Liver (tissue), 9 donors: ENCODE results near the gene AGBL5. TPM values are rescaled to one million over a fixed set of nuclear protein-coding genes. Genes with fewer than 3 reads are reported as not detected.

Experiments used
- DNase-seq: peaks from one replicate; pipeline ENCODE4 v3.0.0-alpha.2; 2017; ENCODE audit warnings: low spot score
- H3K27ac ChIP-seq, 2 donors: one replicate each; pipeline ENCODE4 v1.7.0; 2013; ENCODE audit warnings: inconsistent platforms in 2 of 2, low read length in 2 of 2, control low read depth in 1 of 2, low read depth in 1 of 2, mild to moderate bottlenecking in 1 of 2
- H3K27me3 ChIP-seq, 4 donors: one replicate each; pipeline versions ENCODE4 v1.6.1 to v1.7.0; 2013; ENCODE audit warnings: low read length in 3 of 4, inconsistent platforms in 1 of 4, mild to moderate bottlenecking in 1 of 4, moderate library complexity in 1 of 4; ENCODE audit not compliant: control insufficient read depth in 4 of 4, insufficient read depth in 4 of 4
- H3K36me3 ChIP-seq, 4 donors: one replicate each; pipeline versions ENCODE4 v1.6.1 to v1.7.0; 2013; ENCODE audit warnings: low read length in 3 of 4, mild to moderate bottlenecking in 3 of 4, low read depth in 1 of 4, moderate library complexity in 1 of 4; ENCODE audit not compliant: control insufficient read depth in 4 of 4, insufficient read depth in 3 of 4
- H3K4me1 ChIP-seq, 4 donors: one replicate each; pipeline versions ENCODE4 v1.6.1 to v1.7.0; 2013; ENCODE audit warnings: low read length in 3 of 4, mild to moderate bottlenecking in 3 of 4, moderate library complexity in 1 of 4; ENCODE audit not compliant: control insufficient read depth in 4 of 4, insufficient read depth in 4 of 4
- H3K4me3 ChIP-seq, 3 donors: one replicate each; pipeline versions ENCODE4 v1.6.1 to v1.7.0; 2013; ENCODE audit warnings: low read length in 3 of 3, control low read depth in 1 of 3, low read depth in 1 of 3, mild to moderate bottlenecking in 1 of 3
- H3K9ac ChIP-seq, 2 donors: one replicate each; pipeline ENCODE4 v1.7.0; 2013; ENCODE audit warnings: low read length in 2 of 2, mild to moderate bottlenecking in 2 of 2, moderate library complexity in 2 of 2, control low read depth in 1 of 2, low read depth in 1 of 2
- H3K9me3 ChIP-seq, 4 donors: one replicate each; pipeline versions ENCODE4 v1.6.1 to v1.7.0; 2013; ENCODE audit warnings: low read length in 3 of 4; ENCODE audit not compliant: control insufficient read depth in 4 of 4
- ATF3 ChIP-seq: IDR thresholded peaks from 2 replicates; pipeline ENCODE4 v1.6.1; 2016; ENCODE audit warnings: antibody characterized with exemption
- CTCF ChIP-seq: fragments of 150-350 bp; IDR thresholded peaks from 2 replicates; pipeline ENCODE4 v1.5.1; 2017; ENCODE audit warnings: improper control_type of control experiment, low read depth, low read length; ENCODE audit not compliant: missing input control
- EGR1 ChIP-seq, 2 donors: IDR thresholded peaks; 2 replicates each; pipeline ENCODE4 v1.6.1; 2016 to 2018; ENCODE audit warnings: antibody characterized with exemption in 2 of 2, low read depth in 2 of 2
- FOXA1 ChIP-seq: IDR thresholded peaks from 2 replicates; pipeline ENCODE4 v1.6.1; 2016; ENCODE audit warnings: antibody characterized with exemption
- FOXA2 ChIP-seq: IDR thresholded peaks from 2 replicates; pipeline ENCODE4 v1.6.1; 2016; ENCODE audit warnings: antibody characterized with exemption
- GABPA ChIP-seq, 2 donors: IDR thresholded peaks in 1 of 2; conservative IDR thresholded peaks in 1 of 2; 2 replicates each; pipeline ENCODE4 v1.6.1; 2016; ENCODE audit warnings: antibody characterized with exemption in 2 of 2, mild to moderate bottlenecking in 1 of 2, moderate library complexity in 1 of 2
- HNF4A ChIP-seq, 2 donors: conservative IDR thresholded peaks; 2 replicates each; pipeline ENCODE4 v1.6.1; 2016; ENCODE audit warnings: antibody characterized with exemption in 2 of 2, mild to moderate bottlenecking in 2 of 2
- HNF4G ChIP-seq: IDR thresholded peaks from 2 replicates; pipeline ENCODE4 v1.6.1; 2016; ENCODE audit warnings: antibody characterized with exemption
- JUND ChIP-seq, 2 donors: IDR thresholded peaks; 2 replicates each; pipeline ENCODE4 v1.6.1; 2016; ENCODE audit warnings: antibody characterized with exemption in 2 of 2
- NR2F2 ChIP-seq: IDR thresholded peaks from 2 replicates; pipeline ENCODE4 v1.6.1; 2016; ENCODE audit warnings: antibody characterized with exemption
- RAD21 ChIP-seq, 2 donors: IDR thresholded peaks; 2 replicates each; pipeline ENCODE4 v1.6.1; 2016; ENCODE audit warnings: antibody characterized with exemption in 2 of 2, mild to moderate bottlenecking in 2 of 2
- RXRA ChIP-seq, 2 donors: IDR thresholded peaks; 2 replicates each; pipeline ENCODE4 v1.6.1; 2017 to 2018; ENCODE audit warnings: antibody characterized with exemption in 2 of 2, mild to moderate bottlenecking in 1 of 2
- SP1 ChIP-seq: IDR thresholded peaks from 2 replicates; pipeline ENCODE4 v1.6.1; 2018; ENCODE audit warnings: antibody characterized with exemption, mild to moderate bottlenecking
- TAF1 ChIP-seq: conservative IDR thresholded peaks from 2 replicates; pipeline ENCODE4 v1.6.1; 2016; ENCODE audit warnings: antibody characterized with exemption, mild to moderate bottlenecking
- YY1 ChIP-seq: IDR thresholded peaks from 2 replicates; pipeline ENCODE4 v1.6.1; 2016; ENCODE audit warnings: antibody characterized with exemption, mild to moderate bottlenecking
- WGBS: extraction: QIAGEN DNeasy Blood & Tissue Kit; methylation state at CpG from one replicate; pipeline ENCODE4 v1.1.7; 2013; 5-methylcytosine and 5-hydroxymethylcytosine counted together
- polyA plus RNA-seq, 2 donors: library from polyadenylated mRNA; stranded (reverse) in 1 of 2; unstranded in 1 of 2; fragments of 200-250 nt in 1 of 2; fragments of >200 nt in 1 of 2; fragmentation: Nextera tagmentation in 1 of 2; extraction: Ambion mirVana in 1 of 2; gene quantifications; one replicate each; pipeline versions ENCODE4 v1.2.1 to v1.2.3, GENCODE V29; 2013 to 2015
- total RNA-seq, 2 donors: library from RNA; depleted of rRNA; stranded (reverse); fragments of >200 nt; gene quantifications; one replicate each; pipeline ENCODE4 v1.2.3, GENCODE V29; 2014
- TF ChIP-seq, protein P1 (sequence below): IDR thresholded peaks from 2 replicates; pipeline ENCODE4 v1.6.1; 2016; ENCODE audit warnings: antibody characterized with exemption
- TF ChIP-seq, protein P2 (sequence below): IDR thresholded peaks from 2 replicates; pipeline ENCODE4 v1.6.1; 2016; ENCODE audit warnings: antibody characterized with exemption
- donor health status: healthy.
- donor health status: healthy.
- donor health status: healthy.
- donor health status: healthy.
- donor health status: healthy.

Gene AGBL5
- total and polyA plus RNA-seq, 4 donors: 3.2 to 9.0 (median 4.8) TPM

GRCh38 chr2:27091746-27092695 lies 40.6 kb downstream of the AGBL5 start:
- Histone ChIP-seq H3K4me1 (peaks cover 26 to 81% (median 69%) of the 10 kb centered on the region in 4 donors), H3K4me3 (no peak overlapping the region), H3K9me3 (no peaks in the 10 kb centered on the region), H3K9ac (no peak overlapping the region), H3K36me3 (peaks cover 3 to 5% (median 4%) of the 10 kb centered on the region in 4 donors), H3K27me3 (no peaks in the 10 kb centered on the region), H3K27ac (peak overlapping the region; percentile 82 to 87)
- no peak for DNase-seq
- TF ChIP-seq TAF1: no peak
- TF ChIP-seq SP1: no peak
- TF ChIP-seq EGR1 (IDR thresholded peaks at IDR 0.05; ENCODE audit: low read depth in 2 of 2): no peak
- TF ChIP-seq YY1: no peak
- no peak for TF ChIP-seq FOXA1
- TF ChIP-seq FOXA2: no peak
- no peak for TF ChIP-seq CTCF
- TF ChIP-seq NR2F2: no peak
- no peak for TF ChIP-seq HNF4A (conservative IDR thresholded peaks at IDR 0.05)
- no peak for TF ChIP-seq RXRA (IDR thresholded peaks at IDR 0.05)
- no peak for TF ChIP-seq HNF4G
- TF ChIP-seq, protein P1, sequence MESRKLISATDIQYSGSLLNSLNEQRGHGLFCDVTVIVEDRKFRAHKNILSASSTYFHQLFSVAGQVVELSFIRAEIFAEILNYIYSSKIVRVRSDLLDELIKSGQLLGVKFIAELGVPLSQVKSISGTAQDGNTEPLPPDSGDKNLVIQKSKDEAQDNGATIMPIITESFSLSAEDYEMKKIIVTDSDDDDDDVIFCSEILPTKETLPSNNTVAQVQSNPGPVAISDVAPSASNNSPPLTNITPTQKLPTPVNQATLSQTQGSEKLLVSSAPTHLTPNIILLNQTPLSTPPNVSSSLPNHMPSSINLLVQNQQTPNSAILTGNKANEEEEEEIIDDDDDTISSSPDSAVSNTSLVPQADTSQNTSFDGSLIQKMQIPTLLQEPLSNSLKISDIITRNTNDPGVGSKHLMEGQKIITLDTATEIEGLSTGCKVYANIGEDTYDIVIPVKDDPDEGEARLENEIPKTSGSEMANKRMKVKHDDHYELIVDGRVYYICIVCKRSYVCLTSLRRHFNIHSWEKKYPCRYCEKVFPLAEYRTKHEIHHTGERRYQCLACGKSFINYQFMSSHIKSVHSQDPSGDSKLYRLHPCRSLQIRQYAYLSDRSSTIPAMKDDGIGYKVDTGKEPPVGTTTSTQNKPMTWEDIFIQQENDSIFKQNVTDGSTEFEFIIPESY: no peak
- TF ChIP-seq JUND (IDR thresholded peaks at IDR 0.05): no peak
- WGBS: 58% methylated on average over 25 of the region's 25 CpGs

- Histone ChIP-seq H3K27me3 (no peaks in the 10 kb centered on the region), H3K4me3 (peak overlapping the region in 1 of 3 donors; percentile 1), H3K9me3 (no peaks in the 10 kb centered on the region), H3K4me1 (peaks cover 26 to 87% (median 73%) of the 10 kb centered on the region in 4 donors), H3K9ac (no peak overlapping the region), H3K27ac (peak overlapping the region; percentile 82 to 87), H3K36me3 (peaks cover 3 to 13% (median 9%) of the 10 kb centered on the region in 4 donors)
- peak; percentile 73 for DNase-seq
- WGBS: 28% methylated on average over 10 of the region's 10 CpGs
- TF ChIP-seq RAD21 (IDR thresholded peaks at IDR 0.05) (peak in 1 of 2 donors; percentile 56), CTCF (no peak), TAF1 (no peak), FOXA1 (peak; percentile 37), JUND (IDR thresholded peaks at IDR 0.05) (peak; percentile 63 to 71), FOXA2 (peak; percentile 59), RXRA (IDR thresholded peaks at IDR 0.05) (peak; percentile 96 to 98), NR2F2 (peak; percentile 90), HNF4G (peak; percentile 97), SP1 (peak; percentile 96), HNF4A (conservative IDR thresholded peaks at IDR 0.05) (peak; percentile 98 to 99), EGR1 (IDR thresholded peaks at IDR 0.05; ENCODE audit: low read depth in 2 of 2) (peak in 1 of 2 donors; percentile 73), YY1 (peak; percentile 96), ATF3 (peak; percentile 41), GABPA (IDR thresholded peaks at IDR 0.05 in 1 of 2, conservative IDR thresholded peaks at IDR 0.05 in 1 of 2) (no peak)
- TF ChIP-seq, protein P2, sequence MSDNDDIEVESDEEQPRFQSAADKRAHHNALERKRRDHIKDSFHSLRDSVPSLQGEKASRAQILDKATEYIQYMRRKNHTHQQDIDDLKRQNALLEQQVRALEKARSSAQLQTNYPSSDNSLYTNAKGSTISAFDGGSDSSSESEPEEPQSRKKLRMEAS: peak; percentile 93
- TF ChIP-seq, protein P1: peak; percentile 89
Measured at GRCh38 chr2:27092696-27093429, 41.4 kb downstream of the AGBL5 start.
